Nephron (organoid): ENCODE data around the gene BMAL1.

ENCODE experiments used
- H3K27ac Mint-ChIP-seq, 3 experiments: 2 replicates each; pipeline ENCODE4 v1.8.0; 2020; ENCODE audit warnings: mixed read lengths in 3 of 3, mild to moderate bottlenecking in 2 of 3, moderate library complexity in 1 of 3
- H3K27me3 Mint-ChIP-seq: 2 replicates; pipeline ENCODE4 v1.8.0; 2021; ENCODE audit warnings: low read depth, mild to moderate bottlenecking, moderate library complexity, mixed read lengths
- H3K36me3 Mint-ChIP-seq: 2 replicates; pipeline ENCODE4 v1.8.0; 2020; ENCODE audit warnings: low read depth, mixed read lengths
- H3K4me1 Mint-ChIP-seq: 2 replicates; pipeline ENCODE4 v1.8.0; 2020; ENCODE audit warnings: mixed read lengths
- H3K4me3 Mint-ChIP-seq, 3 experiments: 2 replicates each; pipeline ENCODE4 v1.8.0; 2020; ENCODE audit warnings: mild to moderate bottlenecking in 3 of 3, mixed read lengths in 3 of 3, moderate library complexity in 2 of 3
- H3K9me3 Mint-ChIP-seq: 2 replicates; pipeline ENCODE4 v1.8.0; 2020; ENCODE audit warnings: mixed read lengths
- TF ChIP-seq, protein P1 (sequence below), 3 experiments: fragments of 200-600 bp; sonication (generic); IDR thresholded peaks; one replicate each; pipeline ENCODE4 v1.5.0; 2021; ENCODE audit warnings: antibody characterized with exemption in 3 of 3; ENCODE audit not compliant: unreplicated experiment in 3 of 3

BMAL1 gene

DNA sequence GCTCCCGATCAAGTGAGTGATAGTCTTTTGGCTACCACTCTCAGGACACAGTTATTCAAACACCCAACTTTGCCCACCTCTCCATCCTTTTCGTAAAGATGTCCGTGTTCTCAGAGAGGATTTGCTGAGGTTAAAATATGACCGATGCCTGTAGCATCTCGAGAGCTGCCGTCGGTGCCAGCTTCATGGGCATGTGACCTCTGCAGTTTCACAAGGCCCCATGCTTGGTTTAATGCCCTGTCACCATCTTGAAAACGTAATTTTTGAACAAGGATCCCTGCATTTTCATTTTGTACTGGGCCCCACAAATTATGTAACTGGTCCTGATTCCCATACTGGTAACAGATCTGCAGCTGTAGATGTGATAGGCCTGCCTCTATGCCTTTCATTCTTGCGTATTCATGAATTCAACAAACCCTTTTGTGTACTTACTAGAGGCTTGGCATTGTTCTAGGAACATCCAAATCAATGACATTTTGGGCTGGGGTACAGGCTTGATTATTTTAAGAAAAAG, 85.1 kb downstream of the BMAL1 start:
- TF ChIP-seq, protein P1, sequence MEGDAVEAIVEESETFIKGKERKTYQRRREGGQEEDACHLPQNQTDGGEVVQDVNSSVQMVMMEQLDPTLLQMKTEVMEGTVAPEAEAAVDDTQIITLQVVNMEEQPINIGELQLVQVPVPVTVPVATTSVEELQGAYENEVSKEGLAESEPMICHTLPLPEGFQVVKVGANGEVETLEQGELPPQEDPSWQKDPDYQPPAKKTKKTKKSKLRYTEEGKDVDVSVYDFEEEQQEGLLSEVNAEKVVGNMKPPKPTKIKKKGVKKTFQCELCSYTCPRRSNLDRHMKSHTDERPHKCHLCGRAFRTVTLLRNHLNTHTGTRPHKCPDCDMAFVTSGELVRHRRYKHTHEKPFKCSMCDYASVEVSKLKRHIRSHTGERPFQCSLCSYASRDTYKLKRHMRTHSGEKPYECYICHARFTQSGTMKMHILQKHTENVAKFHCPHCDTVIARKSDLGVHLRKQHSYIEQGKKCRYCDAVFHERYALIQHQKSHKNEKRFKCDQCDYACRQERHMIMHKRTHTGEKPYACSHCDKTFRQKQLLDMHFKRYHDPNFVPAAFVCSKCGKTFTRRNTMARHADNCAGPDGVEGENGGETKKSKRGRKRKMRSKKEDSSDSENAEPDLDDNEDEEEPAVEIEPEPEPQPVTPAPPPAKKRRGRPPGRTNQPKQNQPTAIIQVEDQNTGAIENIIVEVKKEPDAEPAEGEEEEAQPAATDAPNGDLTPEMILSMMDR (IDR thresholded peaks at IDR 0.05; ENCODE audit: unreplicated experiment in 3 of 3), result no peak
- Mint-ChIP-seq H3K27ac (no peak overlapping the region), H3K4me1 (no peaks in the 10 kb centered on the region), H3K27me3 (peaks cover 4% of the 10 kb centered on the region), H3K9me3 (no peaks in the 10 kb centered on the region), H3K36me3 (no peaks in the 10 kb centered on the region), H3K4me3 (no peak overlapping the region)

DNA sequence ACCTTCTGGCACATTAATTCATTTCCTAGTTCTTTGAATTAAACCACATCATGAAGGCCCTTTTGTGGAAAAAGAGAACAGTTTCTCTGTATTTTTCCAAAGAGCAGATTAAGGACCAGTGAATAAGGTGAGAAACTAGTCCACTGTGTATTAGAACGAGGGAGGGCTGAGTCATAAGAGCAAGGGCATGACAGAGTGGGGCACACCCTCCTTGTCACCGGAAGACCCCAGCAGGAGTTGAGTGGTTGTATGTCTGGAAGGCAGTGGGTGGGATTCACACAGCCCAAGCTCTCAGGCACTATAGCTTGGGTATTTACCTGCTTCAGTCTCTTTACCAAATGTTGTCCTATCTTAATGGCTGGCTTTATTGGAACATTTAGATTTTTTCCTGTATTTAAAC, 86.8 kb downstream of the BMAL1 start:
- H3K4me3 Mint-ChIP-seq, result no peak overlapping the region
- H3K27ac Mint-ChIP-seq, result no peak overlapping the region
- peaks cover 4% of the 10 kb centered on the region for H3K36me3 Mint-ChIP-seq
- H3K27me3 Mint-ChIP-seq, result no peaks in the 10 kb centered on the region
- peaks cover 5% of the 10 kb centered on the region for H3K4me1 Mint-ChIP-seq
- TF ChIP-seq, protein P1 (IDR thresholded peaks at IDR 0.05; ENCODE audit: unreplicated experiment in 3 of 3), result no peak
- H3K9me3 Mint-ChIP-seq, result no peaks in the 10 kb centered on the region

- Mint-ChIP-seq H3K4me1 (peaks cover 5% of the 10 kb centered on the region), H3K27me3 (no peaks in the 10 kb centered on the region), H3K4me3 (no peak overlapping the region), H3K27ac (no peak overlapping the region), H3K36me3 (peaks cover 4% of the 10 kb centered on the region), H3K9me3 (no peaks in the 10 kb centered on the region)
- TF ChIP-seq, protein P1 (IDR thresholded peaks at IDR 0.05; ENCODE audit: unreplicated experiment in 3 of 3), result no peak
Measured at GRCh38 chr11:13366266-13367026, 88.9 kb downstream of the BMAL1 start.

- Mint-ChIP-seq H3K36me3 (peaks cover 4% of the 10 kb centered on the region), H3K9me3 (no peaks in the 10 kb centered on the region), H3K4me3 (no peak overlapping the region), H3K27ac (no peak overlapping the region), H3K27me3 (no peaks in the 10 kb centered on the region), H3K4me1 (peaks cover 5% of the 10 kb centered on the region)
- TF ChIP-seq, protein P1 (IDR thresholded peaks at IDR 0.05; ENCODE audit: unreplicated experiment in 3 of 3), result no peak
Measured at GRCh38 chr11:13367115-13367514, 89.5 kb downstream of the BMAL1 start.

DNA sequence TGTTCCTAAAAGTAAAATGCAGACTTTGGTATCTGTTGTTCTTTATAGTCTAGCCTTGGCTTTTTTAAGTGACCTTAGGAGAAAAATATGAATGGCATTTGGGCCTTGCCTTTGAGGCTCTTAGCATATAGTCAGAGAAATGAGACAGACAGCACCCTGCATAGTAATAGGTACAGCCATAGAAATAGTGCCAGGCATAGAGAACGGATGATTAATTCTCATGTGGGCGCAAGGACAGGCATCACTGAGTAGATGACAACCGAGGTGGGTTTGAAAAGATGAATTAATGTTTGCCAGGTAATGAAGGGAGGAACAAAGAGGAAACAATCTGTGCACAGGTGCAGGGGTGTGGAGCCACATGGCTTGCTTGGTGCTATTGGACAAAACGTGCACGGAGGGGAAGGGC, 90.5 kb downstream of the BMAL1 start:
- H3K36me3 Mint-ChIP-seq, result peaks cover 4% of the 10 kb centered on the region
- H3K9me3 Mint-ChIP-seq, result no peaks in the 10 kb centered on the region
- TF ChIP-seq, protein P1 (IDR thresholded peaks at IDR 0.05; ENCODE audit: unreplicated experiment in 3 of 3), result no peak
- H3K4me1 Mint-ChIP-seq, result peaks cover 5% of the 10 kb centered on the region
- no peaks in the 10 kb centered on the region for H3K27me3 Mint-ChIP-seq
- H3K27ac Mint-ChIP-seq, result peak overlapping the region in 2 of 3 experiments; percentile 6 to 31
- no peak overlapping the region for H3K4me3 Mint-ChIP-seq

DNA sequence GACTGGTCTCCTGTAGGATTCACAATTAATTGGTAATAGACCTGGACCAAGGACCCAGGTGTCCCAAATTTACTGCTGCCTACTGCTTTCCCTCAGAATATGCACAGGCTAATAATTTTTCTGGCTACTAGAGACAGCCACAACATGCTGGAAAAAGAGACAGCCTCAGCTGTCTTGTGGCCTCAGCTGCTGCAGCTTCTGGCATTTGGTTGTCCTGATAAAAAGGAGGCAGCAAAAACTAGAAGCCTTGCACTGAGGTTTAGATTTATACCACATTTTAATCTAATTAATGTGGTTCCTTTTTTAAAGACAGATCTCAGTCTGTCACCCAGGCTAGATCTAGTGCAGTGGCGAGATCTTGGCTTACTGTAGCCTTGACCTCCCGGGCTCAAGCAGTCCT, 95.6 kb downstream of the BMAL1 start:
- Mint-ChIP-seq H3K27ac (no peak overlapping the region), H3K4me1 (peaks cover 1% of the 10 kb centered on the region), H3K9me3 (no peaks in the 10 kb centered on the region), H3K36me3 (peaks cover 16% of the 10 kb centered on the region), H3K27me3 (no peaks in the 10 kb centered on the region), H3K4me3 (no peak overlapping the region)
- TF ChIP-seq, protein P1 (IDR thresholded peaks at IDR 0.05; ENCODE audit: unreplicated experiment in 3 of 3), result no peak
